Effector CD4-positive, alpha-beta T cell (primary cell): Measurements from ENCODE around the gene PRMT5.

Experiments
- DNase-seq: peaks from one replicate; pipeline ENCODE4 v3.0.0-alpha.2; 2020

The PRMT5 gene

DNA sequence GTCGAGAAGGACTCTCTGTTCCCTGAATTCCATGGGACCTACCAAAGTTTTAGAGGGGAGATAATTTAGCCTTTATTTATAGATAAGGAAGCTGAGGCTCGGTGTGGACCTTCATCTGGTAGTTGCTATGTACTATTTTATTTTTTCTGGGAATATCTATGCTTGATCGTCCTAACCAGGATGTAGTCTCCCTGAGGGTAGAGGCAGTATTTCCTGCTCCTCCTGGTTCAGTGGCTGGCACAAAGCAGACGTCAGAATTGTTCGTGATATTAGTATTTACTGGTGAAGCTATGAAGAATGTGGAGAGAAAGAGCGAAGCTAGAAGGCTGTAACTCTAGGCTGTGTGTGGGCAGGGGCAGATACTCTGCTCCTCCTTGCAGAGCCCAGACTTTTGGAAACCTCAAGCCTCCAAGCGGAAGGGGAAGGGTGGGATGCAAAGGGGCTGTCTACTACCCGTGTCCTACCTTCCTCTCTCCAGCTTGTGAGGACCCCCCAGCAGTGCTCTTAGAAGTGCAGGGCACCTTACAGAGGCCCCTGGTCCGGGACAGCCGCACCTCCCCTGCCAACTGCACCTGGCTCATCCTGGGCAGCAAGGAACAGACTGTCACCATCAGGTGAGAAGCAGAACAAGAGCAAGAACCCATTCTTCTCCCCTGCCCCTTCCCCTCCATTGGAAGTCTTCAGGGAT lies 56.2 kb downstream of the PRMT5 start:
- no peak for DNase-seq

DNA sequence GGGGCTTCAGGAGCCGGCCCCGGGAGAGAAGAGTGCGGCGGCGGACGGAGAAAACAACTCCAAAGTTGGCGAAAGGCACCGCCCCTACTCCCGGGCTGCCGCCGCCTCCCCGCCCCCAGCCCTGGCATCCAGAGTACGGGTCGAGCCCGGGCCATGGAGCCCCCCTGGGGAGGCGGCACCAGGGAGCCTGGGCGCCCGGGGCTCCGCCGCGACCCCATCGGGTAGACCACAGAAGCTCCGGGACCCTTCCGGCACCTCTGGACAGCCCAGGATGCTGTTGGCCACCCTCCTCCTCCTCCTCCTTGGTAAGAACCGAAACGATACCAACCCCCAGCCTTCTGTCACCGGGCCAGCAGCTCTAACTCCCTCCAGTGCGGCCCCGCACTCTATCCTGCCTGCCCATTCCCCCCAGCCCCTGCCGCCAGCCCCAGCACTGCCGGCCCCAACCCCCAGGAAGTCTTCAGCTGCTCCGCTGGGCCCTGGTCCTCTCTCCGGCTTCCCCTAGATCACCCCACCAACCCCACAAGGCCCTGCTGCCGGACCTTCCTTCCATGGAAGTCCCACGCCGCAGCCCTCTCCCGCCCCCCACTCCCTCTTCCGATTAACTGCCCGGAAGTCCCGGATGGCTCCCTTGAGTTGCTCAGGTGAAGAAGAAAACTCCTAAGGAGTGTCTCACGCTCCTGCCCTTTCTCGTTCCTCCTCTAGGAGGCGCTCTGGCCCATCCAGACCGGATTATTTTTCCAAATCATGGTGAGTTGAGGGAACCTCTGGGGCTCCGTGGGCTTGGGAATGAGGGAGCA lies 56.9 kb downstream of the PRMT5 start:
- peak; percentile 63 for DNase-seq

DNA sequence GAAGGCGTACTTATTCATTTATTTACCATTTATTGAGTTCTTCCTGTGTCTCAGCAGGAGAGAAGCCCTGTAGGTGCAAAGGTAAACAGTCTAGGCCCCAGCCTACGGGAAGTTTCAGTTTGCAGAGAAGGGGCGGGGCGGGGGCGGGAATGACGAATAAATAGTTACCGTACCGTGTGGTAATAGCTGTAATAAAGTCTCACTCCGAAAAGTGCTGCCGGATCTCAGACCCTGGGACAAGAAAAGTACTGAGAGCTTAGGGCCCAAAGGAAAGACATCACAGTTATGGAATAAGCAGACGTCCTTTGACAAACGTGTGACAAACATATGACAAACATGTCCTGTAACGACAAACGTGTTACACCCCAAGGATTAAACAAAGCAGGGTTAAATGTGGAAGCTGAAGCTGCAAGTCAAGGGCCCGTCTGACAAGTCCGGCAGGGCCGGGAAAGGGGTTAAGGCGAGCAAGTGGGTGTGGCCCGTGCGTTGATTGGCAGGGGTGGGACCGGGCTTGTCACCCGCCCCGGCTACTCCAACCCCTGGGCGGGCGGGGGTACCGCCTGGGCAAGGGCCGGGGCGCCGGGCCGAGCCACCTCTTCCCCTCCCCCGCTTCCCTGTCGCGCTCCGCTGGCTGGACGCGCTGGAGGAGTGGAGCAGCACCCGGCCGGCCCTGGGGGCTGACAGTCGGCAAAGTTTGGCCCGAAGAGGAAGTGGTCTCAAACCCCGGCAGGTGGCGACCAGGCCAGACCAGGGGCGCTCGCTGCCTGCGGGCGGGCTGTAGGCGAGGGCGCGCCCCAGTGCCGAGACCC lies 57.7 kb downstream of the PRMT5 start, which contains the start of gene LRP10:
TSS of gene LRP10 (plus strand) at position 517 of the 809 bp plus-strand sequence. CDS start 564 bp downstream, outside the sequence.
- peak; percentile 65 for DNase-seq

DNA sequence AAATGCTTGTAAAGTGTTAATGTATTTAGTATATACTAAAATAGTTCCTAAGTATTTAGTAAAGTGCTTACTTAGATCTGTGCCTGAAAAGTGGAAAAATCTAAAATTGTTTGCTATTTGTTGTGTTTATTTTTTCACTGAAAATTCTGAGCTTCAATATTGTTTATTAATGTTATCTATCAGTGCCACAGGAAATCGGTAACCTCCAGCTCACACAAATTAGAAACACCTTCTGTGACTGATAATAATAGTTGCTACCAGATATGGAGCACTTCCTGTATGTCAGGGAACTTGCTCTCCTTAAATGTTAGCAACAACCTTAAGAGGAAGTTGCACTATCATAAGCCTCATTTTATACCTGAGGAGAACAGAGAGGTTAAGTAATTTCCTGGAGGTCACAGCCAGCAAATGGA lies 58.4 kb downstream of the PRMT5 start:
- no peak for DNase-seq
